ENCODE data around the gene WDR46. TPM values are rescaled to one million over a fixed set of nuclear protein-coding genes. Genes with fewer than 3 reads are reported as not detected.

The WDR46 gene
- total and polyA plus RNA-seq, 2 of the 13 experiments (the other 11 are each of a cell fraction or from before 2014, with no cell fraction given) = 47.4 to 105 TPM

- TF ChIP-seq RBM22 (optimal IDR thresholded peaks at IDR 0.05; ENCODE audit: low read length) (no peak), ZNF598 (CRISPR knock-in tag; IDR thresholded peaks at IDR 0.05; ENCODE audit: borderline replicate concordance) (0 out of 2 replicates have a peak, but pooled peaks have one; percentile 9), ARID5B (CRISPR knock-in tag; IDR thresholded peaks at IDR 0.05) (no peak; the same call in 1 of the 2 replicates), ZNF788 (CRISPR knock-in tag; IDR thresholded peaks at IDR 0.05; ENCODE audit: borderline replicate concordance) (0 out of 2 replicates have a peak, but pooled peaks have one; percentile 1), ZNF703 (CRISPR knock-in tag; IDR thresholded peaks at IDR 0.05; ENCODE audit: borderline replicate concordance) (peak; percentile 39; the same call in 1 of the 2 replicates), SOX5 (CRISPR knock-in tag; IDR thresholded peaks at IDR 0.05; ENCODE audit: borderline replicate concordance) (no peak), ZNF20 (CRISPR knock-in tag; IDR thresholded peaks at IDR 0.05) (no peak), ZSCAN29 (CRISPR knock-in tag; conservative IDR thresholded peaks at IDR 0.05) (no peak), ATRX (CRISPR knock-in tag; IDR thresholded peaks at IDR 0.05; ENCODE audit: borderline replicate concordance) (no peak), ZNF512 (CRISPR knock-in tag; IDR thresholded peaks at IDR 0.05) (0 out of 2 replicates have a peak, but pooled peaks have one; percentile 39), EZH2 (conservative IDR thresholded peaks at IDR 0.05; ENCODE audit: low read depth, low read length) (no peak), FOSL1 (CRISPR knock-in tag; IDR thresholded peaks at IDR 0.05; ENCODE audit: borderline replicate concordance) (peak; percentile 38; the same call in 1 of the 2 replicates), ZNF274 (CRISPR knock-in tag; IDR thresholded peaks at IDR 0.05) (peak; percentile 48; the same call in 1 of the 2 replicates), ZNF17 (CRISPR knock-in tag; IDR thresholded peaks at IDR 0.05) (no peak), ZC3H13 (CRISPR knock-in tag; IDR thresholded peaks at IDR 0.05) (peak; percentile 62), ZNF30 (CRISPR knock-in tag; IDR thresholded peaks at IDR 0.05) (no peak)
- TF ChIP-seq, protein P1, sequence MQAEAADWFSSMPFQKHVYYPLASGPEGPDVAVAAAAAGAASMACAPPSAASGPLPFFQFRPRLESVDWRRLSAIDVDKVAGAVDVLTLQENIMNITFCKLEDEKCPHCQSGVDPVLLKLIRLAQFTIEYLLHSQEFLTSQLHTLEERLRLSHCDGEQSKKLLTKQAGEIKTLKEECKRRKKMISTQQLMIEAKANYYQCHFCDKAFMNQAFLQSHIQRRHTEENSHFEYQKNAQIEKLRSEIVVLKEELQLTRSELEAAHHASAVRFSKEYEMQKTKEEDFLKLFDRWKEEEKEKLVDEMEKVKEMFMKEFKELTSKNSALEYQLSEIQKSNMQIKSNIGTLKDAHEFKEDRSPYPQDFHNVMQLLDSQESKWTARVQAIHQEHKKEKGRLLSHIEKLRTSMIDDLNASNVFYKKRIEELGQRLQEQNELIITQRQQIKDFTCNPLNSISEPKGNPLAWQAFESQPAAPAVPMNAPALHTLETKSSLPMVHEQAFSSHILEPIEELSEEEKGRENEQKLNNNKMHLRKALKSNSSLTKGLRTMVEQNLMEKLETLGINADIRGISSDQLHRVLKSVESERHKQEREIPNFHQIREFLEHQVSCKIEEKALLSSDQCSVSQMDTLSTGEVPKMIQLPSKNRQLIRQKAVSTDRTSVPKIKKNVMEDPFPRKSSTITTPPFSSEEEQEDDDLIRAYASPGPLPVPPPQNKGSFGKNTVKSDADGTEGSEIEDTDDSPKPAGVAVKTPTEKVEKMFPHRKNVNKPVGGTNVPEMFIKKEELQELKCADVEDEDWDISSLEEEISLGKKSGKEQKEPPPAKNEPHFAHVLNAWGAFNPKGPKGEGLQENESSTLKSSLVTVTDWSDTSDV (CRISPR knock-in tag; IDR thresholded peaks at IDR 0.05) = peak; percentile 78; the same call in 1 of the 2 replicates
- TF ChIP-seq, protein P2, sequence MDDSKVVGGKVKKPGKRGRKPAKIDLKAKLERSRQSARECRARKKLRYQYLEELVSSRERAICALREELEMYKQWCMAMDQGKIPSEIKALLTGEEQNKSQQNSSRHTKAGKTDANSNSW (CRISPR knock-in tag; IDR thresholded peaks at IDR 0.05; ENCODE audit: borderline replicate concordance) = 0 out of 2 replicates have a peak, but pooled peaks have one; percentile 81
Observed at GRCh38 chr6:33249732-33250630, 39.1 kb downstream of the WDR46 start (continued).
